OCI-LY3 (cell line): Measurements from ENCODE around the gene ARHGEF17.

Source experiments
- EZH2phosphoT487 ChIP-seq: fragments of 200-600 bp; shearing (Covaris generic); IDR thresholded peaks from 2 replicates; pipeline ENCODE4 v1.6.1; 2018; ENCODE audit warnings: antibody characterized with exemption, mixed run types, low read depth
- TF ChIP-seq, protein P1 (sequence below): fragments of 200-600, 300-600 bp; sonication (generic); IDR thresholded peaks from 2 replicates; pipeline ENCODE4 v1.5.1; 2014; ENCODE audit warnings: antibody characterized with exemption, low read length, low read depth

DNA sequence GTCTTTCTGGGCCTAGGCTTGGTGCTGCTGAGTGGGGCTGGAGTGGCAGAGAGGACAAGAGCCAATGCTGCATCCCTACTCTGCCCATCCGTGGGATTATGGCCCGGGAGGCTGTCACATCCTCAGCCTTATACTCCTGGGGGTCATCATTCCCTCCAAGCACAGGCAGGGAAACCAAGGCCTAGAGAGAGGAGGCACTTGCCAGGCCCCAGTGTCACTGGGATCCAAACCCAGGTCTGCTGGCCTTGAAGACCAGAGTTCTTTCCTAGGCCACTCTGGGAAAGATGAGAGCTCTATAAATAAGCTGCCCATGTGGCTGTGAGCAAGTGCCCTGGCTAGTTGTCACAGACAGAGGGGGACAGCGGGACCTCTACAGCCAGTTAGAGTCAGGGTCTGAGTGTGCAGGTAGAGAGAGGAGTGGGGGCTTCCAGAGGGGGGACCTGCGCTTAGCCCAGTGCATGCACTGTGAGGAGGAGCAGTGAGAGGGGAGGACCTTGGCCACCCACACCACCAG is 72.9 kb downstream of the ARHGEF17 start:
- TF ChIP-seq, protein P1, sequence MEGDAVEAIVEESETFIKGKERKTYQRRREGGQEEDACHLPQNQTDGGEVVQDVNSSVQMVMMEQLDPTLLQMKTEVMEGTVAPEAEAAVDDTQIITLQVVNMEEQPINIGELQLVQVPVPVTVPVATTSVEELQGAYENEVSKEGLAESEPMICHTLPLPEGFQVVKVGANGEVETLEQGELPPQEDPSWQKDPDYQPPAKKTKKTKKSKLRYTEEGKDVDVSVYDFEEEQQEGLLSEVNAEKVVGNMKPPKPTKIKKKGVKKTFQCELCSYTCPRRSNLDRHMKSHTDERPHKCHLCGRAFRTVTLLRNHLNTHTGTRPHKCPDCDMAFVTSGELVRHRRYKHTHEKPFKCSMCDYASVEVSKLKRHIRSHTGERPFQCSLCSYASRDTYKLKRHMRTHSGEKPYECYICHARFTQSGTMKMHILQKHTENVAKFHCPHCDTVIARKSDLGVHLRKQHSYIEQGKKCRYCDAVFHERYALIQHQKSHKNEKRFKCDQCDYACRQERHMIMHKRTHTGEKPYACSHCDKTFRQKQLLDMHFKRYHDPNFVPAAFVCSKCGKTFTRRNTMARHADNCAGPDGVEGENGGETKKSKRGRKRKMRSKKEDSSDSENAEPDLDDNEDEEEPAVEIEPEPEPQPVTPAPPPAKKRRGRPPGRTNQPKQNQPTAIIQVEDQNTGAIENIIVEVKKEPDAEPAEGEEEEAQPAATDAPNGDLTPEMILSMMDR = no peak
- no peak for TF ChIP-seq EZH2phosphoT487
